Upper lobe of right lung (tissue), 1 donor: ENCODE data around the gene GULP1. TPM values are rescaled to one million over a fixed set of nuclear protein-coding genes. Genes with fewer than 3 reads are reported as not detected.

Source experiments
- ATAC-seq: fragments of 200-7000 bp; cut with Tn5 transposase; one replicate; pipeline ENCODE4 v1.9.1; 2020; ENCODE audit warnings: mild to moderate bottlenecking, moderate library complexity
- DNase-seq: peaks from one replicate; pipeline ENCODE4 v3.0.0-alpha.2; 2020
- H3K27ac ChIP-seq: fragments of 200-600 bp; one replicate; pipeline ENCODE4 v1.8.0; 2022
- H3K27me3 ChIP-seq: fragments of 200-600 bp; one replicate; pipeline ENCODE4 v1.8.0; 2022; ENCODE audit warnings: mild to moderate bottlenecking
- H3K36me3 ChIP-seq: fragments of 200-600 bp; one replicate; pipeline ENCODE4 v1.8.0; 2022
- H3K4me1 ChIP-seq: fragments of 200-600 bp; one replicate; pipeline ENCODE4 v1.8.0; 2022
- H3K4me3 ChIP-seq: fragments of 200-600 bp; one replicate; pipeline ENCODE4 v1.8.0; 2022; ENCODE audit warnings: mild to moderate bottlenecking
- H3K9me3 ChIP-seq: fragments of 200-600 bp; one replicate; pipeline ENCODE4 v1.8.0; 2022
- intact Hi-C: fragments of 100-400 bp; cut with DNase I; formaldehyde crosslinking; loops from one replicate; pipeline ENCODE4 v1.11.0; 2022
- total RNA-seq: library from RNA; stranded (reverse); fragmentation: NEBNext Ultra II Directional; extraction: Animal tissue kit (Norgen Biotek cat#: 25700); gene quantifications from one replicate; pipeline ENCODE4 v1.2.1, GENCODE V29; 2021
- TF ChIP-seq, protein P1 (sequence below): fragments of 200-600 bp; IDR thresholded peaks from one replicate; pipeline ENCODE4 v1.8.0; 2022; ENCODE audit warnings: antibody characterized with exemption
- donor health status: DM: no; HTN: yes; CAD: no; lungs with severe emphysema.

The GULP1 gene
- total RNA-seq, 1 donor from 2014 or later, result 30.6 TPM

DNA sequence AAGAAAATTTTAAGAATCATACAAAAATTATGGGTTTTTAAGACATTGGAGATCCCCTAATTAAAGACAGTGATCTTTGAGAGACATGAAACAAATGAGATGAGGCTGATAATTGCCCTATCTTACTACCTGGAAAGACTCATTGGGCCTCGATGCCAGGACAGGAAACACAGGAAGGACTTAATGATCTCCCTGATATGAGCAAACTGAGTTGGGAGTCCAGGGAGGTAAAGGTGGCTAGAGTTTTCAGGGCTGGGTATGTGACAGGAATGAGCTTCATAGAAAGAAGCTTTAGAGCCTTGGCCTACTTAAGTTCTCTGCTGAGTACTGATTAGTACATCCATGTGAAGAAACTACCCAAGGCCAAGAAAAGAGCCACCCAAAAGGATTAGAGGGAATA lies 40.6 kb upstream of the GULP1 start:
- TF ChIP-seq, protein P1, sequence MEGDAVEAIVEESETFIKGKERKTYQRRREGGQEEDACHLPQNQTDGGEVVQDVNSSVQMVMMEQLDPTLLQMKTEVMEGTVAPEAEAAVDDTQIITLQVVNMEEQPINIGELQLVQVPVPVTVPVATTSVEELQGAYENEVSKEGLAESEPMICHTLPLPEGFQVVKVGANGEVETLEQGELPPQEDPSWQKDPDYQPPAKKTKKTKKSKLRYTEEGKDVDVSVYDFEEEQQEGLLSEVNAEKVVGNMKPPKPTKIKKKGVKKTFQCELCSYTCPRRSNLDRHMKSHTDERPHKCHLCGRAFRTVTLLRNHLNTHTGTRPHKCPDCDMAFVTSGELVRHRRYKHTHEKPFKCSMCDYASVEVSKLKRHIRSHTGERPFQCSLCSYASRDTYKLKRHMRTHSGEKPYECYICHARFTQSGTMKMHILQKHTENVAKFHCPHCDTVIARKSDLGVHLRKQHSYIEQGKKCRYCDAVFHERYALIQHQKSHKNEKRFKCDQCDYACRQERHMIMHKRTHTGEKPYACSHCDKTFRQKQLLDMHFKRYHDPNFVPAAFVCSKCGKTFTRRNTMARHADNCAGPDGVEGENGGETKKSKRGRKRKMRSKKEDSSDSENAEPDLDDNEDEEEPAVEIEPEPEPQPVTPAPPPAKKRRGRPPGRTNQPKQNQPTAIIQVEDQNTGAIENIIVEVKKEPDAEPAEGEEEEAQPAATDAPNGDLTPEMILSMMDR, result no peak
- H3K27me3 ChIP-seq, result no peaks in the 10 kb centered on the region
- no peak overlapping the region for H3K27ac ChIP-seq
- no peak overlapping the region for H3K4me3 ChIP-seq
- no peaks in the 10 kb centered on the region for H3K4me1 ChIP-seq
- H3K9me3 ChIP-seq, result no peaks in the 10 kb centered on the region
- intact Hi-C loops, result no loop called here
- no peaks in the 10 kb centered on the region for H3K36me3 ChIP-seq
- DNase-seq (no peak), ATAC-seq (no peak)

DNA sequence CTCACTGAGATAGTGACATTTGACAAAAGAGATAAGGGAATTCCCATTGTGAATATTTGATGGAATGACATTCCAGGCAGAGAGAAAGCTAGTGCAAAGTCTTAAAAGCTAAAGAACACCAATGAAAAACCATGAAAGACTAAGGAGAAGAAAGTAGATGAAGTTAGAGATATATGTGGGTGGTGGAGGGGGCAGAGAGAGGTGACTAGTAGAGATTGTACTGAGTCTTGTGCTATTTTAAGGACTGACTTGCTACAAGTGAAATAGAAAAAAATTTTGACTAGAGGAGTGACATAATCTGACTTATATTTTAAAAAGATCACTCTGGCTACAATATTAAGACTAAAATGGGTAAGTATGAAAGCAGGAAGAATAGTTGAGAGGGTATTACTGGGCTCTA lies 35.3 kb upstream of the GULP1 start:
- H3K9me3 ChIP-seq, result no peaks in the 10 kb centered on the region

DNA sequence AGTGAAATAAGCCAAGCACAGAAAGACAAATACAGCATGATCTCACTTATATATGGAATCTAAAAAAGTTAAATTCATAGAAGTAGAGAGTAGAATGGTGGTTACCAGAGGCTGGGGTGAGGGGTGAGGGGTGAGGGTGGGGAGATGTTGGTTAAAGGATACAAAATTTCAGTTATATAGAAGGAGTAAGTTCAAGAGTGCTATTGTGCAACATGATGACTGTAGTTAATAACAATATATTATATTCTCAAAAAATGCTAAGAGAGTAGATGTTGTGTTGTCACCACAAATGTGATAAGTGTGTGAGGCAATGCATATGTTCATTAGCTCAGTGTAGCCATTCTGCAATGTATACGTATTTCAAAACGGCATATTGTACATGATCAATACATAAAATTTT lies 26.4 kb upstream of the GULP1 start:
- H3K27me3 ChIP-seq, result no peaks in the 10 kb centered on the region
- H3K4me3 ChIP-seq, result no peak overlapping the region
- no peaks in the 10 kb centered on the region for H3K9me3 ChIP-seq
- ATAC-seq (no peak), DNase-seq (no peak)
- H3K4me1 ChIP-seq, result no peaks in the 10 kb centered on the region
- H3K27ac ChIP-seq, result no peak overlapping the region
- intact Hi-C loops, result no loop called here
- TF ChIP-seq, protein P1, result no peak
- no peaks in the 10 kb centered on the region for H3K36me3 ChIP-seq

More for the DNA sequence above, 35.3 kb upstream of the GULP1 start:
- no peaks in the 10 kb centered on the region for H3K27me3 ChIP-seq
- intact Hi-C loops, result no loop called here
- no peaks in the 10 kb centered on the region for H3K36me3 ChIP-seq
- no peak for DNase-seq
- no peaks in the 10 kb centered on the region for H3K4me1 ChIP-seq
- TF ChIP-seq, protein P1, result no peak
- no peak overlapping the region for H3K27ac ChIP-seq
- no peak overlapping the region for H3K4me3 ChIP-seq
- ATAC-seq, result no peak

DNA sequence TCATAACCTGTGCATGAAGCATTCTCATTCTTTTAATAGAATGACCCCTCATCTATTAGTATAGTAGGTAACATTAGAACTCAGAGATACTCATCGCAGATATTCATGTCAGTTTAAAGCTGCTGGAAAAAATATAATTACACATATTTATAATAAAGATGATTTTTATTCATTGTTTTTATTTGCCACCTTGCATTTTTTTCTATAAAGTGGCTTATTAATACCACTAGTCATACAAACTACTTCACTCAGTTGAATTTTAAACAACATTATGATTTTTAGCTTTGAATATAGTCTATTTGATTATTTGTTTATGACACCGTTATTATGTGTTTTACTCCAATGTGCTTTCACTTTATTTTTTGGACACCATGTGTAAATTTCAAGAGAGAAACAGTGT lies 23.9 kb upstream of the GULP1 start:
- ATAC-seq (no peak), DNase-seq (no peak)
- Histone ChIP-seq H3K27me3 (no peaks in the 10 kb centered on the region), H3K36me3 (no peaks in the 10 kb centered on the region), H3K27ac (no peak overlapping the region), H3K9me3 (no peaks in the 10 kb centered on the region), H3K4me3 (no peak overlapping the region), H3K4me1 (no peaks in the 10 kb centered on the region)
- intact Hi-C loops, result no loop called here
- TF ChIP-seq, protein P1, result no peak

DNA sequence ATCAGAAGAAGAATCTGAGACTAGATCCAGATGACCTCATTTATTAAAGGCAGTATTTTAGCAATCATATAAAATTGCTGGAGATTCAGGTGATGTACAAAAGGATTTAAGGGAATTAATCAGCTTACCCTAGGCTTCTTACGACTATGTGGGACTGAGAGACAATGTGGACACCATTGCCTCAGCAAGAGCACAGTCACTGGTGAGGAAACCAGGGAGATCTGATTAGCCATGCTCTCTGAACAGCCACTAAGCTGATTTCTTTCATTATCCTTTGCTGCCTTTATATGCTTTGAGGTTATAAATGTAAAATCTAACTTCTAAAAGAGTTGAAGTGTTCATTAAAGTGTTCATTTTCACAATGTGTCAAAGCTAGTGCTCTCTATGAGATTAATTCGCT lies 22.7 kb upstream of the GULP1 start:
- H3K4me3 ChIP-seq, result no peak overlapping the region
- no peaks in the 10 kb centered on the region for H3K4me1 ChIP-seq
- ATAC-seq, result no peak
- TF ChIP-seq, protein P1, result no peak
- H3K27ac ChIP-seq, result no peak overlapping the region
- no peak for DNase-seq
- no peaks in the 10 kb centered on the region for H3K27me3 ChIP-seq
- no peaks in the 10 kb centered on the region for H3K9me3 ChIP-seq
- no peaks in the 10 kb centered on the region for H3K36me3 ChIP-seq
- intact Hi-C loops, result no loop called here

DNA sequence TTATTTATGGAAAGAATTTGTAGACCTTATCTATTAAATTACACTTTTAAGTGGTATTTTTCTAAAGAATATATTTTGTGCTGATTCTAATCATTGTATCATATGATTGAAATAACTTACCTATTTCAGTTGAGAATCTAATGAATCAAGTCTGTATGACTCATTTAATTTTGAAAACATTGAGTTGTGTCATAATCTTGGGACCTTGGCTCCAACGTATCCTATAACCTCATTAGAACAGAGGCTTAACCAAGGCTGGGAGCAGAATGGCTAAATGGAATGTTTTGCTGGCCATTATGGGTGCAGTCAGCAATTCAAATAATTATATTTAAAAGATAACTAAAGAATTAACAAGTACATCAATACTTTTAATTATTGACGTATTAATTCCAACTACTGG lies 19.6 kb upstream of the GULP1 start:
- H3K27me3 ChIP-seq, result no peaks in the 10 kb centered on the region
- H3K9me3 ChIP-seq, result no peaks in the 10 kb centered on the region
- ATAC-seq (no peak), DNase-seq (no peak)
- H3K4me1 ChIP-seq, result no peaks in the 10 kb centered on the region
- intact Hi-C loops, result no loop called here
- TF ChIP-seq, protein P1, result no peak
- H3K36me3 ChIP-seq, result no peaks in the 10 kb centered on the region
- no peak overlapping the region for H3K27ac ChIP-seq
- H3K4me3 ChIP-seq, result no peak overlapping the region
